ENCODE results near the gene GIT1. TPM values are rescaled to one million over a fixed set of nuclear protein-coding genes. Genes with fewer than 3 reads are reported as not detected.
A peak's percentile ranks its signal among the peaks of the same experiment; 100 is the strongest.

GIT1 gene
- total RNA-seq, 4 donors from 2014 or later, result 39.2 to 71.8 (median 41.3) TPM

- no peaks in the 10 kb centered on the region for H3K36me3 ChIP-seq
- peak overlapping the region in 2 of 4 donors; percentile 23 to 39 for H3K4me3 ChIP-seq
- H3K4me1 ChIP-seq, result peaks cover 36 to 47% (median 45%) of the 10 kb centered on the region in 4 donors
- 83% methylated on average over 64 of the region's 85 CpGs; no CpG with 5 or more reads in 1 of the 2 donors for WGBS, 2 donors (ENCODE audit: low coverage in 1 of 2)
- no peak for DNase-seq
- H3K27me3 ChIP-seq, result peaks cover 18% of the 10 kb centered on the region
- in situ Hi-C loops (cut with MboI; ENCODE audit: low pct_ligation_motif_present in 1 of 4, low pct_unique_long_range_greater_than_20kb in 1 of 4, low sequenced_read_pairs in 3 of 4), result loop anchor here in 1 of 4 donors (25.0 kb wide), 1 partner anchor 325 kb away; the partner anchor contains the start of genes EFCAB5 and SSH2
- H3K9me3 ChIP-seq, result no peaks in the 10 kb centered on the region
- intact Hi-C loops (cut with DNase I; ENCODE audit: low total_unique reads), result no loop called here
- H3K27ac ChIP-seq, result no peak overlapping the region
- no peak for TF ChIP-seq CTCF (IDR thresholded peaks at IDR 0.05)
- TF ChIP-seq POLR2A (IDR thresholded peaks at IDR 0.05), result no peak
- TF ChIP-seq EP300 (IDR thresholded peaks at IDR 0.05; ENCODE audit: low read depth), result no peak
- TF ChIP-seq POLR2AphosphoS5 (IDR thresholded peaks at IDR 0.05), result no peak
Observed at GRCh38 chr17:29612404-29613280, 23.2 kb upstream of the GIT1 start.

- peaks cover 18% of the 10 kb centered on the region for H3K27me3 ChIP-seq
- H3K27ac ChIP-seq, result no peak overlapping the region
- DNase-seq, result no peak
- H3K9me3 ChIP-seq, result no peaks in the 10 kb centered on the region
- no peak for TF ChIP-seq POLR2AphosphoS5 (IDR thresholded peaks at IDR 0.05)
- no peak for TF ChIP-seq CTCF (IDR thresholded peaks at IDR 0.05)
- no peak for TF ChIP-seq EP300 (IDR thresholded peaks at IDR 0.05; ENCODE audit: low read depth)
- TF ChIP-seq POLR2A (IDR thresholded peaks at IDR 0.05), result no peak
- H3K4me3 ChIP-seq, result no peak overlapping the region
- in situ Hi-C loops (cut with MboI; ENCODE audit: low pct_ligation_motif_present in 1 of 4, low pct_unique_long_range_greater_than_20kb in 1 of 4, low sequenced_read_pairs in 3 of 4) (loop anchor here in 1 of 4 donors (25.0 kb wide), 1 partner anchor 325 kb away; the partner anchor contains the start of genes EFCAB5 and SSH2), intact Hi-C loops (cut with DNase I; ENCODE audit: low total_unique reads) (no loop called here)
- 100% methylated on average over 5 of the region's 12 CpGs; no CpG with 5 or more reads in 1 of the 2 donors for WGBS, 2 donors (ENCODE audit: low coverage in 1 of 2)
- no peaks in the 10 kb centered on the region for H3K36me3 ChIP-seq
- peaks cover 30 to 42% (median 39%) of the 10 kb centered on the region in 4 donors for H3K4me1 ChIP-seq
Observed at GRCh38 chr17:29612094-29612403, 22.6 kb upstream of the GIT1 start.

- Histone ChIP-seq H3K27me3 (peaks cover 14% of the 10 kb centered on the region), H3K36me3 (no peaks in the 10 kb centered on the region), H3K9me3 (no peaks in the 10 kb centered on the region), H3K4me1 (peaks cover 24 to 36% (median 34%) of the 10 kb centered on the region in 4 donors), H3K4me3 (no peak overlapping the region), H3K27ac (no peak overlapping the region)
- no peak for DNase-seq
- WGBS, 2 donors (ENCODE audit: low coverage in 1 of 2), result 94% methylated on average over 11 of the region's 11 CpGs; no CpG with 5 or more reads in 1 of the 2 donors
- TF ChIP-seq POLR2A (IDR thresholded peaks at IDR 0.05) (no peak), POLR2AphosphoS5 (IDR thresholded peaks at IDR 0.05) (no peak), EP300 (IDR thresholded peaks at IDR 0.05; ENCODE audit: low read depth) (no peak), CTCF (IDR thresholded peaks at IDR 0.05) (no peak)
- intact Hi-C loops (cut with DNase I; ENCODE audit: low total_unique reads) (no loop called here), in situ Hi-C loops (cut with MboI; ENCODE audit: low pct_ligation_motif_present in 1 of 4, low pct_unique_long_range_greater_than_20kb in 1 of 4, low sequenced_read_pairs in 3 of 4) (loop anchor here in 1 of 4 donors (25.0 kb wide), 1 partner anchor 326 kb away; the partner anchor contains the start of genes EFCAB5 and SSH2)
Observed at GRCh38 chr17:29611351-29612093, 22.1 kb upstream of the GIT1 start.

GRCh38 chr17:29610395-29610794, 20.9 kb upstream of the GIT1 start:
- 86 to 93% methylated on average over 3 of the region's 3 CpGs for whole genome bisulfite sequencing, 2 donors (ENCODE audit: low coverage in 1 of 2)
- intact Hi-C loops (cut with DNase I; ENCODE audit: low total_unique reads) (no loop called here), in situ Hi-C loops (cut with MboI; ENCODE audit: low pct_ligation_motif_present in 1 of 4, low pct_unique_long_range_greater_than_20kb in 1 of 4, low sequenced_read_pairs in 3 of 4) (loop anchor here in 1 of 4 donors (25.0 kb wide), 1 partner anchor 327 kb away; the partner anchor contains the start of genes EFCAB5 and SSH2)
- H3K27me3 ChIP-seq, result peaks cover 5% of the 10 kb centered on the region
- H3K9me3 ChIP-seq, result no peaks in the 10 kb centered on the region
- H3K4me1 ChIP-seq, result peaks cover 16 to 26% (median 23%) of the 10 kb centered on the region in 4 donors
- DNase-seq, result no peak
- H3K36me3 ChIP-seq, result no peaks in the 10 kb centered on the region
- TF ChIP-seq CTCF (IDR thresholded peaks at IDR 0.05), result no peak
- no peak for TF ChIP-seq POLR2AphosphoS5 (IDR thresholded peaks at IDR 0.05)
- TF ChIP-seq EP300 (IDR thresholded peaks at IDR 0.05; ENCODE audit: low read depth), result no peak
- no peak for TF ChIP-seq POLR2A (IDR thresholded peaks at IDR 0.05)
- H3K4me3 ChIP-seq, result no peak overlapping the region
- H3K27ac ChIP-seq, result no peak overlapping the region

Measured in transverse colon (tissue), 4 donors.